ENCODE measurements around the gene CYP4A22.

- no peak for TF ChIP-seq EZH2 (IDR thresholded peaks at IDR 0.05; ENCODE audit: low read length, missing control alignments)
- TF ChIP-seq, protein P1, sequence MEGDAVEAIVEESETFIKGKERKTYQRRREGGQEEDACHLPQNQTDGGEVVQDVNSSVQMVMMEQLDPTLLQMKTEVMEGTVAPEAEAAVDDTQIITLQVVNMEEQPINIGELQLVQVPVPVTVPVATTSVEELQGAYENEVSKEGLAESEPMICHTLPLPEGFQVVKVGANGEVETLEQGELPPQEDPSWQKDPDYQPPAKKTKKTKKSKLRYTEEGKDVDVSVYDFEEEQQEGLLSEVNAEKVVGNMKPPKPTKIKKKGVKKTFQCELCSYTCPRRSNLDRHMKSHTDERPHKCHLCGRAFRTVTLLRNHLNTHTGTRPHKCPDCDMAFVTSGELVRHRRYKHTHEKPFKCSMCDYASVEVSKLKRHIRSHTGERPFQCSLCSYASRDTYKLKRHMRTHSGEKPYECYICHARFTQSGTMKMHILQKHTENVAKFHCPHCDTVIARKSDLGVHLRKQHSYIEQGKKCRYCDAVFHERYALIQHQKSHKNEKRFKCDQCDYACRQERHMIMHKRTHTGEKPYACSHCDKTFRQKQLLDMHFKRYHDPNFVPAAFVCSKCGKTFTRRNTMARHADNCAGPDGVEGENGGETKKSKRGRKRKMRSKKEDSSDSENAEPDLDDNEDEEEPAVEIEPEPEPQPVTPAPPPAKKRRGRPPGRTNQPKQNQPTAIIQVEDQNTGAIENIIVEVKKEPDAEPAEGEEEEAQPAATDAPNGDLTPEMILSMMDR (conservative IDR thresholded peaks at IDR 0.05 in 1 of 2, IDR thresholded peaks at IDR 0.05 in 1 of 2; ENCODE audit: low read depth in 1 of 2, low read length in 2 of 2): no peak
Measured at GRCh38 chr1:47186267-47187185, 49.3 kb downstream of the CYP4A22 start.

Data from fibroblast of lung (primary cell).